ENCODE measurements around the gene TSHZ2.
"Not testable (repeated sequence)": the region's sequence is repeated elsewhere in the genome, so short reads cannot be mapped to it uniquely, and the experiment has no call there.

Gene TSHZ2

GRCh38 chr20:53522026-53522425, 549.9 kb downstream of the TSHZ2 start:
- H3K9me3 Mint-ChIP-seq = no peaks in the 10 kb centered on the region
- no peaks in the 10 kb centered on the region for H3K36me3 Mint-ChIP-seq (ENCODE audit: low read depth)
- H3K27ac Mint-ChIP-seq = no peak overlapping the region
- no peaks in the 10 kb centered on the region for H3K4me1 Mint-ChIP-seq (ENCODE audit: low read depth)
- H3K27me3 Mint-ChIP-seq = no peaks in the 10 kb centered on the region
- H3K4me3 Mint-ChIP-seq = no peak overlapping the region
- intact Hi-C loops (cut with micrococcal nuclease) = no loop called here

GRCh38 chr20:53522696-53523095, 550.5 kb downstream of the TSHZ2 start:
- no peaks in the 10 kb centered on the region for H3K36me3 Mint-ChIP-seq (ENCODE audit: low read depth)
- H3K27ac Mint-ChIP-seq = no peak overlapping the region
- intact Hi-C loops (cut with micrococcal nuclease) = no loop called here
- no peaks in the 10 kb centered on the region for H3K9me3 Mint-ChIP-seq
- H3K4me1 Mint-ChIP-seq (ENCODE audit: low read depth) = no peaks in the 10 kb centered on the region
- no peaks in the 10 kb centered on the region for H3K27me3 Mint-ChIP-seq
- H3K4me3 Mint-ChIP-seq = no peak overlapping the region

GRCh38 chr20:53523615-53524014, 551.5 kb downstream of the TSHZ2 start:
- H3K27me3 Mint-ChIP-seq; H3K4me3 Mint-ChIP-seq; intact Hi-C loops (cut with micrococcal nuclease); H3K4me1 Mint-ChIP-seq (ENCODE audit: low read depth); H3K36me3 Mint-ChIP-seq (ENCODE audit: low read depth); H3K27ac Mint-ChIP-seq; H3K9me3 Mint-ChIP-seq: not testable (repeated sequence)

- Mint-ChIP-seq H3K27ac (no peak overlapping the region), H3K4me3 (no peak overlapping the region), H3K9me3 (no peaks in the 10 kb centered on the region), H3K27me3 (no peaks in the 10 kb centered on the region), H3K4me1 (ENCODE audit: low read depth) (no peaks in the 10 kb centered on the region), H3K36me3 (ENCODE audit: low read depth) (no peaks in the 10 kb centered on the region)
- intact Hi-C loops (cut with micrococcal nuclease) = no loop called here
These were observed 552.6 kb downstream of the TSHZ2 start for GRCh38 chr20:53524589-53525312.

GRCh38 chr20:53527196-53527595, 555.0 kb downstream of the TSHZ2 start:
- Mint-ChIP-seq H3K27me3 (peaks cover 6% of the 10 kb centered on the region), H3K9me3 (peaks cover 8% of the 10 kb centered on the region), H3K27ac (no peak overlapping the region), H3K4me3 (no peak overlapping the region), H3K36me3 (ENCODE audit: low read depth) (no peaks in the 10 kb centered on the region), H3K4me1 (ENCODE audit: low read depth) (peaks cover 6% of the 10 kb centered on the region)
- intact Hi-C loops (cut with micrococcal nuclease) = no loop called here

GRCh38 chr20:53529658-53530057, 557.5 kb downstream of the TSHZ2 start:
- no peak overlapping the region for H3K27ac Mint-ChIP-seq
- intact Hi-C loops (cut with micrococcal nuclease) = no loop called here
- peaks cover 13% of the 10 kb centered on the region for H3K27me3 Mint-ChIP-seq
- H3K36me3 Mint-ChIP-seq (ENCODE audit: low read depth) = no peaks in the 10 kb centered on the region
- H3K4me3 Mint-ChIP-seq = no peak overlapping the region
- H3K4me1 Mint-ChIP-seq (ENCODE audit: low read depth) = peaks cover 13% of the 10 kb centered on the region
- peaks cover 8% of the 10 kb centered on the region for H3K9me3 Mint-ChIP-seq

- Mint-ChIP-seq H3K36me3 (ENCODE audit: low read depth) (no peaks in the 10 kb centered on the region), H3K27me3 (peaks cover 13% of the 10 kb centered on the region), H3K4me3 (no peak overlapping the region), H3K4me1 (ENCODE audit: low read depth) (peaks cover 13% of the 10 kb centered on the region), H3K27ac (no peak overlapping the region), H3K9me3 (peaks cover 8% of the 10 kb centered on the region)
- intact Hi-C loops (cut with micrococcal nuclease) = no loop called here
These were observed 558.3 kb downstream of the TSHZ2 start for GRCh38 chr20:53530440-53530839.

- intact Hi-C loops (cut with micrococcal nuclease); H3K9me3 Mint-ChIP-seq; H3K36me3 Mint-ChIP-seq (ENCODE audit: low read depth); H3K27ac Mint-ChIP-seq; H3K4me3 Mint-ChIP-seq: not testable (repeated sequence)
- Mint-ChIP-seq H3K27me3 (peaks cover 18% of the 10 kb centered on the region), H3K4me1 (ENCODE audit: low read depth) (peaks cover 13% of the 10 kb centered on the region)
These were observed 560.6 kb downstream of the TSHZ2 start for GRCh38 chr20:53532654-53533312.

- no peak overlapping the region for H3K27ac Mint-ChIP-seq
- H3K36me3 Mint-ChIP-seq (ENCODE audit: low read depth) = no peaks in the 10 kb centered on the region
- no peak overlapping the region for H3K4me3 Mint-ChIP-seq
- H3K9me3 Mint-ChIP-seq = peaks cover 8% of the 10 kb centered on the region
- peaks cover 13% of the 10 kb centered on the region for H3K4me1 Mint-ChIP-seq (ENCODE audit: low read depth)
- peaks cover 18% of the 10 kb centered on the region for H3K27me3 Mint-ChIP-seq
- intact Hi-C loops (cut with micrococcal nuclease) = no loop called here
These were observed 561.3 kb downstream of the TSHZ2 start for GRCh38 chr20:53533500-53533899.

GRCh38 chr20:53534037-53534436, 561.9 kb downstream of the TSHZ2 start:
- H3K9me3 Mint-ChIP-seq = peaks cover 8% of the 10 kb centered on the region
- peaks cover 18% of the 10 kb centered on the region for H3K27me3 Mint-ChIP-seq
- intact Hi-C loops (cut with micrococcal nuclease) = no loop called here
- peaks cover 13% of the 10 kb centered on the region for H3K4me1 Mint-ChIP-seq (ENCODE audit: low read depth)
- no peaks in the 10 kb centered on the region for H3K36me3 Mint-ChIP-seq (ENCODE audit: low read depth)
- H3K4me3 Mint-ChIP-seq = no peak overlapping the region
- no peak overlapping the region for H3K27ac Mint-ChIP-seq

- intact Hi-C loops (cut with micrococcal nuclease) = no loop called here
- Mint-ChIP-seq H3K4me1 (ENCODE audit: low read depth) (peaks cover 9% of the 10 kb centered on the region), H3K27ac (no peak overlapping the region), H3K27me3 (peaks cover 18% of the 10 kb centered on the region), H3K4me3 (no peak overlapping the region), H3K36me3 (ENCODE audit: low read depth) (no peaks in the 10 kb centered on the region), H3K9me3 (peaks cover under 1% of the 10 kb centered on the region)
These were observed 563.7 kb downstream of the TSHZ2 start for GRCh38 chr20:53535878-53536277.

- H3K36me3 Mint-ChIP-seq (ENCODE audit: low read depth); H3K27ac Mint-ChIP-seq; H3K9me3 Mint-ChIP-seq; H3K4me1 Mint-ChIP-seq (ENCODE audit: low read depth); intact Hi-C loops (cut with micrococcal nuclease); H3K4me3 Mint-ChIP-seq: not testable (repeated sequence)
- H3K27me3 Mint-ChIP-seq = peaks cover 18% of the 10 kb centered on the region
These were observed 564.2 kb downstream of the TSHZ2 start for GRCh38 chr20:53536382-53536781.

- Mint-ChIP-seq H3K9me3 (no peaks in the 10 kb centered on the region), H3K27me3 (peaks cover 8% of the 10 kb centered on the region), H3K36me3 (ENCODE audit: low read depth) (no peaks in the 10 kb centered on the region), H3K4me3 (no peak overlapping the region), H3K4me1 (ENCODE audit: low read depth) (no peaks in the 10 kb centered on the region), H3K27ac (no peak overlapping the region)
- intact Hi-C loops (cut with micrococcal nuclease) = no loop called here
These were observed 567.4 kb downstream of the TSHZ2 start for GRCh38 chr20:53539516-53539915.
